ENCODE results near the gene DEGS1. TPM values are rescaled to one million over a fixed set of nuclear protein-coding genes. Genes with fewer than 3 reads are reported as not detected.

Gene DEGS1
- total RNA-seq, 2 experiments from 2014 or later, result 32.3 to 33.8 TPM

DNA sequence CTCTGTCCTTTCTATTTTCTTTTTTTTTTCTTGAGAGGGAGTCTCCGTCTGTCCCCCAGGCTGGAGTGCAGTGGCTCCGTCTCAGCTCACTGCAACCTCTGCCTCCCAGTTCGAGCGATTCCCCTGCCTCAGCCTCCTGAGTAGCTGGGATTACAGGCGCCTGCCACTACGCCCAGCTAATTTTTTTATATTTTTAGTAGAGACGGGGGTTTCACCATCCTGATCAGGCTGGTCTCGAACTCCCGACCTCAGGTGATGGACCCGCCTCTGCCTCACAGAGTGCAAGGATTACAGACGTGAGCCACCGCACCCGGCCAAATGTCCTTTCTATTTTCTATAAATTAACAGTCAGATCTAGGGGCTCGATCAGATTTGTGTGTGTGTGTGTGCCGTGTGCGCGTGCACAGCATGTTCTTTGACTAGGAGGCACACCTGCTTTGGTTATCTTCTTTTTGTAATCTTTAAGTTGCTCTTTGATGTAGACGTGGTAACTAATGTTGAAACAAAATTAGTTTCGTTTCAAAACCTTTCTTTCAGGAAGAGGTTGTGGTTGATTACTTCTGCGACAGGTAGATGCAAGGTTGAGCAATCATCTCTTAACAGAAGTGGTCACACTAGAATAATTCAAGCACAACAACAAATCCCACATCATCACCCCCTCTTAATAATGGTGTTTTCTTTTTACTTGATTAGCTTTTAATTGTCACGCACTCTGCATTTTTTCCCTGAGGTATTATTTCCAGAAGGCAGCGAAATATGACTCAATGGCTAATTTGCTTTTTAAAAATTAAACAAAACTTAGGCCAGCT lies 779 bp upstream of the DEGS1 start:
- peak overlapping the region; percentile 81 for H3K4me3 Mint-ChIP-seq
- TF ChIP-seq, protein P1, sequence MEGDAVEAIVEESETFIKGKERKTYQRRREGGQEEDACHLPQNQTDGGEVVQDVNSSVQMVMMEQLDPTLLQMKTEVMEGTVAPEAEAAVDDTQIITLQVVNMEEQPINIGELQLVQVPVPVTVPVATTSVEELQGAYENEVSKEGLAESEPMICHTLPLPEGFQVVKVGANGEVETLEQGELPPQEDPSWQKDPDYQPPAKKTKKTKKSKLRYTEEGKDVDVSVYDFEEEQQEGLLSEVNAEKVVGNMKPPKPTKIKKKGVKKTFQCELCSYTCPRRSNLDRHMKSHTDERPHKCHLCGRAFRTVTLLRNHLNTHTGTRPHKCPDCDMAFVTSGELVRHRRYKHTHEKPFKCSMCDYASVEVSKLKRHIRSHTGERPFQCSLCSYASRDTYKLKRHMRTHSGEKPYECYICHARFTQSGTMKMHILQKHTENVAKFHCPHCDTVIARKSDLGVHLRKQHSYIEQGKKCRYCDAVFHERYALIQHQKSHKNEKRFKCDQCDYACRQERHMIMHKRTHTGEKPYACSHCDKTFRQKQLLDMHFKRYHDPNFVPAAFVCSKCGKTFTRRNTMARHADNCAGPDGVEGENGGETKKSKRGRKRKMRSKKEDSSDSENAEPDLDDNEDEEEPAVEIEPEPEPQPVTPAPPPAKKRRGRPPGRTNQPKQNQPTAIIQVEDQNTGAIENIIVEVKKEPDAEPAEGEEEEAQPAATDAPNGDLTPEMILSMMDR (IDR thresholded peaks at IDR 0.05), result no peak
- no peaks in the 10 kb centered on the region for H3K27me3 Mint-ChIP-seq
- peak overlapping the region; percentile 85 for H3K27ac Mint-ChIP-seq
- peak; percentile 73 for DNase-seq
- ChIA-PET CTCF (interaction anchor here (0.8 to 3.1 kb wide), 6 partner anchors 11 to 274 kb away, joined by 3 to 12 read pairs (median 3); no protein-coding TSS in a partner anchor), POLR2A (interaction anchor here (0.6 to 5.8 kb wide), 7 partner anchors 11 to 197 kb away, joined by 3 to 39 read pairs (median 4); partner anchors contain the start of gene FBXO28)
- peaks cover 25% of the 10 kb centered on the region for H3K36me3 Mint-ChIP-seq (ENCODE audit: low read depth)
- H3K9me3 Mint-ChIP-seq, result no peaks in the 10 kb centered on the region
- peak; percentile 50 for ATAC-seq
- intact Hi-C loops (cut with micrococcal nuclease), result loop anchor here (10.0 kb wide), 1 partner anchor 67 kb away; the partner anchor contains the start of gene FBXO28
- peaks cover 36% of the 10 kb centered on the region for H3K4me1 Mint-ChIP-seq (ENCODE audit: low read depth)

DNA sequence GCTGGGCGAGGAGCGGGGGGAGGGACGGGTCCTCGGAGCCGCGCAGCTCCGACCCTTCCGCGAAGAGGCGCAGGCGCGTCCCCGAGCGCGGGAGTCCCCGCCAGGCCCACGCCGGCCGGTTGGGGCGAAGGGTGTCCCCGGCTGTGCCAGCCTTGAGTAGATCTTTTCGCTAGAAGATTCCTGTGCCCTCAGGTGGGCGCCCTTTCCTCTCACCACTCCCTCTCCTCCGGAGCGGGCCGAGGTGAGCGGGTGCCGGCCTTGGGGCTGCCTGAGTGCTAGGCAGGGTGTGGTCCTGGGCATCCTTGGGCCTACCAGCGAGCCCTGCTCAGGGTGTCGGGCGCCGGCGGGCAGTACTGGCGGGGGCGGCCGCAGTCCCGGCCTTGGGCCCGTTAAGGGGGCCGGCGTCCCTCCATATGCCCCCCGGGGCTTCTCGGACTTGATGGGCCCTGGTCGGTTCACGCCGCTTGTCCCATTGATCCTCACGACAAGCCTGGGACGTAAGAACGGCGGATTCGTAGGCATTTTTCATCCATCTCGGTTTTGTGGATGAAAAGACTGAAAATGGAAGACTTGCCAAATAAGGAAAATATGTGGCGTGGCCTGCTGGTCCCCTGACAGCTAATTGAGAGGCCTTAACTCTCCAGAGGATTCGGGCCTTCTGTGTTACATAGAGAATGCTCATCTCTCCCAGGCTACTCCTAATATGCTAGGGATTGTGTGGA lies 712 bp downstream of the DEGS1 start:
- DNase-seq (peak; percentile 70), ATAC-seq (peak; percentile 56)
- TF ChIP-seq, protein P1 (IDR thresholded peaks at IDR 0.05), result no peak
- CTCF ChIA-PET, result interaction anchor here (2.1 to 3.1 kb wide), 2 partner anchors 14 to 30 kb away, joined by 4 to 12 read pairs; no protein-coding TSS in a partner anchor
- no peaks in the 10 kb centered on the region for H3K27me3 Mint-ChIP-seq
- POLR2A ChIA-PET, result interaction anchor here (0.8 to 5.8 kb wide), 7 partner anchors 9 to 70 kb away, joined by 3 to 39 read pairs (median 4); partner anchors contain the start of gene FBXO28
- intact Hi-C loops (cut with micrococcal nuclease), result loop anchor here (10.0 kb wide), 1 partner anchor 69 kb away; the partner anchor contains the start of gene FBXO28
- H3K4me1 Mint-ChIP-seq (ENCODE audit: low read depth), result peaks cover 47% of the 10 kb centered on the region
- H3K4me3 Mint-ChIP-seq, result peak overlapping the region; percentile 94
- peaks cover 34% of the 10 kb centered on the region for H3K36me3 Mint-ChIP-seq (ENCODE audit: low read depth)
- H3K27ac Mint-ChIP-seq, result peak overlapping the region; percentile 89
- H3K9me3 Mint-ChIP-seq, result no peaks in the 10 kb centered on the region

DNA sequence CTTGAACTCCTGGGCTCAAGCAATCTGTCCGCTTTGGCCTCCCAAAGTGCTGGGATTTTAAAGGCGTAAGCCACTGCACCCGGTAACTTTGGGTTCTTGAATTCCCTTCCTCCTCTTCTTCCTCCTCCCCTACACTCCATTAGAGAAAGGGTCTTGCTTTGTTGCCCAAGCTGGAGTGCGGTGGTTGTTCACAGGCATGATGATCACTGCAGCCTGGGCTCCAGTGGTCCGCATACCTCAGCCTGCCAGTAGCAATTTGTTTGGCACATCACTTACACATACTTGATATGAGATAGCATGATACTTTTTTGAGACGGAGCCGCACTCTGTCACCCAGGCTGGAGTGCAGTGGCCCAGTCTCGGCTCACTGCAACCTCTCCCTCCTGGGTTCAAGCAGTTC lies 2.2 kb downstream of the DEGS1 start:
- peaks cover 43% of the 10 kb centered on the region for H3K36me3 Mint-ChIP-seq (ENCODE audit: low read depth)
- H3K27ac Mint-ChIP-seq, result peak overlapping the region; percentile 61
- ATAC-seq, result no peak
- TF ChIP-seq, protein P1 (IDR thresholded peaks at IDR 0.05), result no peak
- peaks cover 55% of the 10 kb centered on the region for H3K4me1 Mint-ChIP-seq (ENCODE audit: low read depth)
- H3K9me3 Mint-ChIP-seq, result no peaks in the 10 kb centered on the region
- no peaks in the 10 kb centered on the region for H3K27me3 Mint-ChIP-seq
- ChIA-PET CTCF (interaction anchor here (0.6 to 1.3 kb wide), 3 partner anchors 12 to 473 kb away, joined by 3 read pairs; partner anchors contain the start of gene CAPN2), POLR2A (interaction anchor here (0.6 to 5.8 kb wide), 4 partner anchors 8 to 159 kb away, joined by 3 to 39 read pairs (median 12); no protein-coding TSS in a partner anchor)
- DNase-seq, result no peak
- peak overlapping the region; percentile 94 for H3K4me3 Mint-ChIP-seq
- intact Hi-C loops (cut with micrococcal nuclease), result loop anchor here (10.0 kb wide), 1 partner anchor 70 kb away; the partner anchor contains the start of gene FBXO28

DNA sequence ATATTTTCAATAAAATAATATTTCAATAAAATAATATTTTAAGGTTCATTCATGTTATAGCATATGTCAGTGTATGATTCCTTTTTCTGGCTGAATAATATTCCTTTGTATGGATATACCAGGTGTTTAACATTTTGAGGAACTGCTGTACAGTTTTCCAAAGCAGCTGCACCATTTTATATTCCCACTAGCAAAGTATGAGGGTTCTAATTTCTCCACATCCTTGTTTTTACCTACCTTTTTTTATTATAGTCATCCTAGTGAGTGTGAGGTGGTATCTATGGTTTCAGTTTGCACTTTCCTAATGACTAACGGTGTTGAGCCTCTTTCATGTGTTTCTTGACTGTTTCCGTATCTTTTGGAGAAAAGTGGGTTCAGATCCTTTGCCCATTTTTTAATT lies 5.2 kb downstream of the DEGS1 start:
- Mint-ChIP-seq H3K27me3 (no peaks in the 10 kb centered on the region), H3K27ac (peak overlapping the region; percentile 79), H3K9me3 (peaks cover under 1% of the 10 kb centered on the region), H3K4me1 (ENCODE audit: low read depth) (peaks cover 54% of the 10 kb centered on the region), H3K36me3 (ENCODE audit: low read depth) (peaks cover 53% of the 10 kb centered on the region), H3K4me3 (peak overlapping the region; percentile 54)
- ChIA-PET POLR2A (no interaction called here), CTCF (no interaction called here)
- peak; percentile 36 for ATAC-seq
- DNase-seq, result no peak
- intact Hi-C loops (cut with micrococcal nuclease), result loop anchor here (10.0 kb wide), 1 partner anchor 73 kb away; the partner anchor contains the start of gene FBXO28
- TF ChIP-seq, protein P1 (IDR thresholded peaks at IDR 0.05), result no peak

Data from activated CD8-positive, alpha-beta T cell treated with anti-CD3 and anti-CD28 coated beads for 36 hours (primary cell).